GM04504 (cell line): Measurements from ENCODE around the gene HARBI1.

Source experiments
- DNase-seq: peaks from one replicate; pipeline ENCODE4 v3.0.0-alpha.2; 2012; ENCODE audit warnings: low read depth

HARBI1 gene

DNA sequence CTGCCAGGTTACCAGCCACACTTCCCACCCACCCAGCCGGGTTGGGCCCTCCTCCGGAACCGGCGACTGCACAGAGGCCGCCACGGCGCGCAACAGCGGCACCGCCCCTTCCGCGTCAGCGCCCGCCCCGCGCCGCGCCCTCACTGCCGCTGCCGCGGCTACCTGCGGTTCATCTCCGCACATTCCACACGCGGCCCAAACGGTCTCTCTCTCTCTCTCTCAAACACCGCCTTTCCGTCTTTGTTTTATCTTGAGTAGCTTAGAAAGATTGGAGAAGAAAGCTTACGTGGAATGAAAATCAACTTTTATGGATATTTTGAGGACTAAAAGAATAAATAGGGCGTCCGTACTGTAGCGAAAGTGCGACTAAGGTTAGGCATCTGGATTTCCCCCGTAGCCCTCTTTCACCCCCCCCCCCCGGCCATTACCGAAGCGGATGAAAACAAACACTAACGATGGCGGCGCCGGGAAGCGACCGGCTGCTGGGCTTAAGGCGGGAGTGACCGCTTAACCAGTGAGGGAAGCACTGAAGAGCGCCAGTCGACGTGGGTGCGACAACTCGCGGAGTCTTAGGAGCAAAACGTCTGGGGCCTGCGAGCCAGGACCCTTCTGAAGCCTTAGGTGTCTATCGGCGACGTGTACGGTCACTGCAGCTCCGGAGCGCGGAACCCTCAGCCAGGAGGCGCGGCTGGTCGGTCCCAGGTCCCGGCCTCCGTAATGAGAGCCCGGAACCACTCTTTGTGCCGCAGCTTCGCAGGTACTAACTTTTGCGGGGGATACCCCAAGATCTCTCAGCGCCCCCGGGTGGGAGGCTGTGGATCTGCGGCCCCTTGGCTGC, at the start of gene HARBI1, which contains the start of gene ATG13:
Gene HARBI1, minus strand, starts transcription at position 94 of the 838 bp plus-strand sequence. CDS start 990 bp downstream, outside the sequence.
Gene ATG13, plus strand, starts transcription at position 420 of the 838 bp plus-strand sequence. CDS start 26,739 bp downstream, outside the sequence.
- peak; percentile 71 for DNase-seq

DNA sequence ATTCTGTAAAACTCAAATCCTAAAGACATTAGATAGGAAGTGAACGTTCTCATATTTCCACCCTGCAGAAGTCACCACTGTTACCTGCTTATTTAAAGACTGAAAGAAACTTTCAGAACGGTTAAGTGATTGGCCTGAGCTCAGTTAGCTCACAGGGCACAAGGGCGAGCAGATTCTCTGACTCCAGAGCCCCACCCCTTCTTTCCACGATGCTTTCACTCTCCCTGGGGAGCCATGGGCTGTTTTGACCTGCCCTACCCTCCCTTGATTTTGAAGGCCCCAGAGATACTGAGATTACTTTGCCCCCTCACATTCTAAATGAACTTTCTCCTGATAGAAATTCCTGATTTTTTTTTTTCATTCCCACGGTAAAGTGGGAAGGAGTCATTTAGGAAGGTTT, 49.5 kb upstream of the HARBI1 start:
- no peak for DNase-seq

DNA sequence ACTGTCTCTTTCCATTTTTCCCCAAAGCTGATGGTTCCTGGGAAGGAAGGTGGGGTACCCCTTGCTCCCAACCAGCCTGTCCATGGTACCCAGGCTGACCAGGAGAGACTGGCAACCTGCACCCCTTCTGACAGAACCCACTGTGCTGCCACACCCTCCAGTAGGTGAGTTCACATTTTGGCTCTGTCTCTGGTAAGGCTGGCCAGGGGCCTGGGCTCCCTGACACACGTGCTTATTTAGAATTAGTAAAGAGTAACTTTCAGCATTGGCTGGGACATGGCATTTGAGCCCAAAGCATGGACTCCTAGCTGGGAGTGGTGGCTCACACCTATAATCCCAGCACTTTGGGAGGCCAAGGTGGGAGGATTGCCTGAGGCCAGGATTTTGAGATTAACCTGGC, 48.3 kb upstream of the HARBI1 start:
- DNase-seq, result no peak

- no peak for DNase-seq
Measured at GRCh38 chr11:46664612-46665011, 47.6 kb upstream of the HARBI1 start.

DNA sequence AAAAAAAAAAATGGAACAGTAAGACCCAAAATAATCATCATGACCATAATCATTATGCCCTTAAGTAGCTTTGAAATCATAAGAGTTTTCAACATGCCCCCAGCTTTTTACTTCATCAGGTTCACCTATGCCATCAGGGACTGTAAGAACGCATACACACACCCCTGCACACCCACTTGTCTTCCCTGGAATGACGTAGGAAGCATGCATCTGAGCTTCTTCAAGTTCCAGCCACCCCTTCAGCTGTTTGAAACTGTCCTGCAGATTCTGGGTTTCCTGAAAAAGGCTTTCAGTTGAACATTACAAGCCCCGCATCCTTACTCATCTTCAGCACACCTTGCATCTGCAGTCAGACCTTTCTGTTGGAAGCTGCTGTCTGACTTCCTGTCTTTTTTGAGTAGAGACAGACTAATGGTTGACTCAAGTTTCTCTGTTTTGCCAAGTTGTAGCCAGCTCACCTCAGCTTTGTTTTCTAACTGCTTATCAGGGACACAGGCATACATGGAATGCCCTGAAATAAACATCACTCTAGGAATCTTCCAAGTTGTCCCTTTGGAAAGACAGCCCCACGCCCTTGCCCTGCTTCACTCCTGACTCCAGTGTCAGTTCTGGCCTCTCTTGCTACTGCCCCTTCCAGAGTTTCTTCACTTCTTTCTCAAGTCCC, 46.4 kb upstream of the HARBI1 start:
- DNase-seq, result no peak

DNA sequence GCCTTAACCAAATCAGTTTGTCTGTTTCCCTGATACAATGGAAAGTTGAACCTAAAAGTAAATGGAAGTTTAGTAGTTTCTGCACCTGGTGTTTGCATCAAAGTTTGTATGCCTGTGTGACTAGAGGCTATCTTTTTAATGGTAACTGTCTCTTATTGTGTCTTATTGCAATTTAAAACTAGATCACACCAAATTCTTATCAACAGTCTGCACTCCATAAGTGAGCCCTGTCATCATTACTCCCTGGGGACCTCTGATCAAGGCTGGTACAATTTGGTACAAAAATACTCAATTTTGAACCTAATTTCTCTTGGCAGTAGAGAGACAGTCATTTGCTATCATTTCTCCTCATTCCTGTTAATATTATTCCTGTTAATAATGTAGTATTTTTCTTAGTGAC, 45.3 kb upstream of the HARBI1 start:
- DNase-seq, result no peak

DNA sequence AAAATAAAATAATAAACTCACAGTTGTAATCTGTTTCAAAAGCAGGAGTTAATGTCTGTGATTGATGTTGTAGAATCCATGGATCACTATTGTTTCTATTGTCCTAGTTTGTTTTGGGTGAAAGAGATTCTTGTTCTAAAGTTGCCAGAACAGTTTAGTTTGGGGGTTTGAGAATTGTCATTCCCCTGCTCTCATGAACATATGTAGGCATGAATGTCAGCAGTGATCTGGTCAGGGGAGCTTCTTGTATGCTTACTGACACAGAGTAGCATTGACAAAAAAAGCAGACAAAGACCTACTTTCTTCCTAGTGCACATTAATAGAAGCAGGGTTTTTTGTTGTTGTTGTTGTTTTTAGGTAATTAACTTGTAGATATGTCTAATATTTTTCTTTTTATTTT, 44.8 kb upstream of the HARBI1 start:
- DNase-seq, result no peak

DNA sequence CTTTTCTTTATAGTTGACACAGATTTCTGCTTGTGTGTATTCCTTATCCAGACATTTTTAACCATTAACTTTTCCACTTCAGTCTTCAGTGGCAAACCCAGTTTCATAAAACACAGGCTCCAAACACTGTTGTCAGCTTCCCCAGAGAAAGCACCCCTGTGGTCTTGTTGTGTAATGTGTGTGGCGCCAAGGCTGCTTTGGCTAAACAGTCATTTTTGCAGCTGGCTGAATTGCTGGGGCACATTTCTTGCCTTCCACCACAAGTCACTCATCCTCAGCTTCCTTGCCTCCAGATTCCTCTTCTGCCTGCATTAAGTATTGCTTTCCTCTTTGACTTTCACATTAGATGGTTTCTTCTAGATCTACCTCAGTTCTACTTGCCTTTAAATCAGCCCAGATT, 42.9 kb upstream of the HARBI1 start:
- no peak for DNase-seq

GRCh38 chr11:46658259-46658658, 41.2 kb upstream of the HARBI1 start:
- peak; percentile 71 for DNase-seq

GRCh38 chr11:46657186-46657585, 40.2 kb upstream of the HARBI1 start:
- no peak for DNase-seq

GRCh38 chr11:46655631-46656030, 38.6 kb upstream of the HARBI1 start:
- DNase-seq, result no peak

GRCh38 chr11:46649180-46649738, 32.2 kb upstream of the HARBI1 start:
- DNase-seq, result peak; percentile 87

GRCh38 chr11:46643986-46644385, 27.0 kb upstream of the HARBI1 start:
- no peak for DNase-seq

DNA sequence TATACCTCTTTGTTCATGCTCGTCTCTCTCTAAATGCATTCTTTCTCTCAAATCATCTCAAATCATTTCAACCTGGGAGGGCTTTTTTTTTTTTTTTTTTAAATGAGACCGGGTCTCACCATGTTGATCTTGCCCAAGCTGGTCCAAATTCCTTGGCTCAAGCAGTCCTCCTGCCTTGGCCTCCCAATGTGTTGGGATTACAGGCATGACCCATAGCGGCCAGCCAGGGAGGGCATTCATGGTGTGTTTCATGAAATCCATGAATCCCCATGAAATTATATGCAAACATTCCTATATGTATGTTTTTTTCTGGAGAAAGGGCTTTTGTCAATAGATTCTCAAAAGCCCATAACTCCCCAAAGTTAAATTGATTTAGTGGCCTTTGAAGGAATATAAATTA, 26.5 kb upstream of the HARBI1 start:
- DNase-seq, result no peak

DNA sequence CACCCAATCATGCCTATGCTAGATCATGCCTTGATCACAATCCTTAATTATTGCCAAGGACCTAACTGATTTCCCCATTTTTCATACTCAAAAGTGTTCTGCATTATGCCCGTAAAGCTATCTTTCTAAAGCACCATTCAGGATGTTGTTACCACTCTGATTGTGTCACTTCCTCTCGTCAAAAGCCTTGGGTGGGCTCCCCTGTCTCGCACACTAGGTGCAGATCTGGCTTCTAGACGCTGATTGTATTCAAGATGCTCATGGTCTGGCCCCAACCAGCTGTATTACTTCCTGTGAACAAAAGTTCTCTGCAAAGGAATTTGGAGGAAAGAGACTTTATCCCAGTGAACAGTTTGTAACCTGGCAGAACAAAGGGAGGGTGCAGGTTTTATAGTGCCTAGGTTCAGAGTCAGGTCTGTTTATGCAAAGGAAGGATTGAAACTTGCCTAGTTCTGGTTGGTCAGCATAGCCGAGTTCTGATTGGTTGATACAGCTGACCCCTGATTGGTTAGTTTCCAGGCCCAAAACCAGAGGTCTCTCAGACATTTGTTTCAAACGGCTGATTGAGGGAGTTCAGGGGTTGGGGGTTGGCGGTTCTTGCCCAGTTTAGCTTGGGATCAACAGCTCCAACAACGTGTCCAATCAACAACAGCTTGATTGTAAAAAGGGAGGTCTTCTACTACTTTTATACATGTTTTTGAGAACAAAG, 25.8 kb upstream of the HARBI1 start:
- DNase-seq, result no peak

DNA sequence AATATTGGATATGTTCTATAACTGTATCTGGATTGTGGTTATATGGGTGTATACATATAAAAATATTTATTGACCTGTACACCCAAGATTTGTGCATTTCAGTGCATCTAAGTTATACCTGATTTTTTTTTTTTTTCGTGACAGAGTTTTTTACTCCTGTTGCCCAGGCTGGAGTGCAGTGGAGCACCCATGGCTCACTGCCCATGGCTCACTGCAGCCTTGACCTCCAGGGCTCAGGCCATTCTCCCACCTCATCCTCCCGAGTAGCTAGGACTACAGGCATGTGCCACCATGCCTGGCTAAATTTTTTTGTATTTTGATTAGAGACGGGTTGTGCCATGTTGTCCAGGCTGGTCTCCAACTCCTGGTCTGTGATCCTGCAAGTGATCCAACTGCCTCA, 24.6 kb upstream of the HARBI1 start:
- no peak for DNase-seq

DNA sequence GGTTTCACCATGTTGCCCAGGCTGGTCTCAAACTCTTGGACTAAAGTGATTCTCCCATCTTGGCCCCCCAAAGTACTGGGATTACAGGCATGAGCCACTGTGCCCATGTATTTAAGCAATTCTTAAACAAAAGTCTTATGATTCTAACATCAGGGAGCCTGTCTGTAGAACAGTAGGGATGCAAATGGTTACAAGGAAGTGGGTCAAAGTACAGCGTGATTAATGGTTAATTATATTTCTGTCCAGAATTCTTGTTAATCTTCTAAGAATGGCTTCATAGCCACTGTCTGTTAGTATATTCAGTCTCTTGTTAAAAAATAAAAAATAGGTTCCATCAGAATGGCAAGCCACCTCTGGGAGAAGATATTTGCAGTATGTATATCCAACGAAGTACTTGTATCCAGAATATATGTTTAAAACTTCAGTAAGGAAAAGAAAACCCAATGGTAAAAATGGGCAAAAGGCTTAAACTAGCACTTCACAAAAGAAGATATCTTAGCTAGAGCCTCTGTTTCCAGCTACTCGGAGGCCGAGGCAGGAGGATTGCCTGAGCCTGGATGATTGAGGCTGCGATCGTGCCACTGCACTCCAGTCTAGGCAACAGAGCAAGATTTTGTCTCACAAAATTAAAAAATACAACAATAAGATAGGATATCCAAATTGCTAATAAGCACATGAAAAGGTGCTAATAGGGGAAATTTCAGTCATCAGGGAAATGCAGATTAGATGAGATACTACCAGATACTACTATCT, 23.2 kb upstream of the HARBI1 start:
- DNase-seq, result no peak

DNA sequence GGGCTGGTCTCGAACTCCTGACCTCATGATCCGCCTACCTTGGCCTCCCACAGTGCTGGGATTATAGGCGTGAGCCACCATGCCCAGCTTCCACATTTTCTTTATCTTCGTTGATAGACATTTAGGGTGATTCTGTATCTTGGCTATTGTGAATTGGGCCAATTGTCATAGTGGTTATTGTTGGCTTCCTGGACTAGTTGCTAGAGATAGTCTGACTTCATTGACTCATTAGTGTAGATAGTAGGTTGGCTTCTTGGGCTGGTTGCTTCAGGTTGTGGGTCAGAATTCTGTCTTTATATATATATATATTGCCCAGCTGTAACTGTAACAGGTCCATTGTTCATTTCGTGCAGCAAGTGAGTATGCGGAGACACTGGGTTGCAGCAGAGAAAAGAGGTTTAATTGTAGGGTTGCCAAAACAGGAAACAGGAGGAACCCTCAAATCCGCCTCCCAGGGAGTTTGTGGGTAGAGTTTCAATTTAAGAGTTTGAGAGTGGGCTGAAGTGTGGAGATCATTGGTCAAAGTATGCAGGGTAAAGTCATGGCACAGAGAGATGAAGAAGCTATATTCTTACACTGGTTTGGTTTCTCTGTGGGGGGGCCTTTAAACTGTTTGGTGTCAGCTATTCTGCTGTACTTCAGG, 22.3 kb upstream of the HARBI1 start:
- DNase-seq, result no peak

GRCh38 chr11:46637546-46637945, 20.5 kb upstream of the HARBI1 start:
- DNase-seq, result no peak

DNA sequence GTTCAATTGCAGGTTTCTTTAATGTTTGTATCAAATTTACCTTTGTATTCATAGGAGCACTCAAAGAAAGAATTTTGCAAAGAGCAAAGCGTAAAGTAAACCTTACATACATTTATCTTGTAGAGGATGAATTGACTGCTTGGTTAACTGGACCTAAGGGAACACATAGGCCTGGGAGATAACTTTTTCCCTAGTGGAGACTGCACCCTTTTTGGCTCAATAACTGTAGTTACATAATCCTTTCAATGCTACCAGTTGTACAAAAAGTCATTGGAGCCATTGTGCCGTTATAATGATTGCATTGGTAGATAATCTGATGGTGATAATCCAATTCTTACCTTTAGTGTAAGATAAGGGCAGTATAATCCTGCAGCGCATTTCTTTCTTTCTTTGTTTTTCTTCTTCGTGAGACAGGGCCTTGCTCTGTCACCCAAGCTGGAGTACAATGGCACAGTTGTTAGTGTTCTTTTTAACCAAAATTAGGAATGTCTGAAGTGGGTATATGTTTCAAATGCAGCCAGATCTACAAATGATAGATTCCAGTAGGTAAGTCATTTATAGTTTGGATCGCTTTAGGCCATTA, 18.6 kb upstream of the HARBI1 start:
- no peak for DNase-seq
